ENCODE measurements around the gene PTPRN2. TPM values are rescaled to one million over a fixed set of nuclear protein-coding genes. Genes with fewer than 3 reads are reported as not detected.

The PTPRN2 gene
- total and polyA plus RNA-seq, 2 donors, result 1.7 to 1.9 TPM

DNA sequence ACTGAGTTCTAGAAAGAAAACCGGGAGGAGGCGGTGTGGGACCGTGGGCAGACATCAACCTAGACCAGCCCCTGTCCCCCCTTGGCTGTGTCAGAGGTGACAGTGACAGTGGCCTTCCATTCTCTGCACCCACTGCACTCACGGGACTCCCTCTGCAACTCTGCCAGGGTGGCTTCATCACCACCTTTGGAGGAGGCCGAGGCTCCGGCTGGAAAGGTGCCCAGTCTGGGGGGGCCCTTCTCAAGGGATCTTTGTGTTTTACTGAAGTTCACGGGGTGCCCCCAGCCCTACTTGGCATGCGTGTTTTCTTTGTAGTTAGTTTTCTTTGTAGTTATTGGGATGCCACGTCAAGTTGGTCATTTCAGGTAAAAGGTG lies 833.2 kb downstream of the PTPRN2 start:
- 97% methylated on average over 9 of the region's 9 CpGs for WGBS
- H3K36me3 ChIP-seq (ENCODE audit: control insufficient read depth in 2 of 2, insufficient read depth in 2 of 2, low read length in 1 of 2), result no peaks in the 10 kb centered on the region

DNA sequence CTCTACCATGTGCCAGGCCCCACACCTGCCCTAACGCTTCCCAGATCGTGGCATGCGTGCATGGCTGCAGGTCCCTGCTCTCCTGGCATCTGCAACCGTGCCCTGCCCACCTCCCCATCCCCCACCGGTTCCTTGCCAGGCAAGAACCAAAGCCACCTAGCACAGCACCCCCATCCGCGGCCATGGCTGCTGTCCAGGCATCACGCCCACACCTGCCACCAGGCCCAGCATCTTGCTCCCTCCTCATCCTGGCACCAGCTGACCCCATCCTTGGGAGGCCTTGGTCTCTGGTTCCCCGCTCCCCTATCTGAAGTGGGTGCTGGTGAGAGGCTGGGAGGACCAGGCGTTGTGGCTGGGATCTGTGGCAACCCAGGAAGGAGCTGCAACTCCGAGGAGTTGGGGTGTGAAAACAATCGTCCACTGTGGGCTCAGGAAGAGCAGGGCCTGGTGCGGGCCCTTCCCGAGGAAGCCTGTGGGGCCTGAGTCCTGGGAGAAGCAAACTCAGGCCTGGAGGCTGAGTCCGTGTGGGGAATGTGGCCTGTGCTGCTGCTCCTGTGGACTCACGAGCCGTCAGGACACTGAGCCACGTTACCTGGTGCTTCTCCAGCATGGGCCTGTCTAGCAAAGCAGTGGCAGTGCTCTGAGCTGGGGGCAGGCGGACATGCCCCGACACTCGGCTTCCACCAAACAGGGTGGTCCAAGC lies 833.8 kb downstream of the PTPRN2 start:
- Histone ChIP-seq H3K36me3 (ENCODE audit: control insufficient read depth in 2 of 2, insufficient read depth in 2 of 2, low read length in 1 of 2) (no peaks in the 10 kb centered on the region), H3K4me1 (ENCODE audit: control insufficient read depth in 2 of 2, insufficient read depth in 2 of 2, low read length in 2 of 2) (no peaks in the 10 kb centered on the region), H3K4me3 (ENCODE audit: low read length in 2 of 2) (no peak overlapping the region), H3K27ac (ENCODE audit: low read depth in 1 of 2, low read length in 1 of 2) (no peak overlapping the region), H3K9me3 (ENCODE audit: control insufficient read depth in 2 of 2, insufficient read depth in 1 of 2, low read length in 1 of 2) (no peaks in the 10 kb centered on the region), H3K27me3 (ENCODE audit: control insufficient read depth in 2 of 2, insufficient read depth in 1 of 2, low read length in 1 of 2) (no peaks in the 10 kb centered on the region)
- no peak for DNase-seq (ENCODE audit: low read depth in 6 of 9, low spot score in 9 of 9)
- 92% methylated on average over 21 of the region's 21 CpGs for WGBS

More for the DNA sequence above, 833.2 kb downstream of the PTPRN2 start:
- Histone ChIP-seq H3K27ac (ENCODE audit: low read depth in 1 of 2, low read length in 1 of 2) (no peak overlapping the region), H3K27me3 (ENCODE audit: control insufficient read depth in 2 of 2, insufficient read depth in 1 of 2, low read length in 1 of 2) (peaks cover 0 to 2% of the 10 kb centered on the region in 2 donors), H3K9me3 (ENCODE audit: control insufficient read depth in 2 of 2, insufficient read depth in 1 of 2, low read length in 1 of 2) (no peaks in the 10 kb centered on the region), H3K4me3 (ENCODE audit: low read length in 2 of 2) (no peak overlapping the region), H3K4me1 (ENCODE audit: control insufficient read depth in 2 of 2, insufficient read depth in 2 of 2, low read length in 2 of 2) (no peaks in the 10 kb centered on the region)
- no peak for DNase-seq (ENCODE audit: low read depth in 6 of 9, low spot score in 9 of 9)

GRCh38 chr7:157752832-157753291 lies 834.8 kb downstream of the PTPRN2 start:
- 90% methylated on average over 18 of the region's 18 CpGs for whole genome bisulfite sequencing
- DNase-seq (ENCODE audit: low read depth in 6 of 9, low spot score in 9 of 9), result no peak
- H3K4me3 ChIP-seq (ENCODE audit: low read length in 2 of 2), result no peak overlapping the region
- no peaks in the 10 kb centered on the region for H3K36me3 ChIP-seq (ENCODE audit: control insufficient read depth in 2 of 2, insufficient read depth in 2 of 2, low read length in 1 of 2)
- no peak overlapping the region for H3K27ac ChIP-seq (ENCODE audit: low read depth in 1 of 2, low read length in 1 of 2)
- no peaks in the 10 kb centered on the region for H3K9me3 ChIP-seq (ENCODE audit: control insufficient read depth in 2 of 2, insufficient read depth in 1 of 2, low read length in 1 of 2)
- H3K4me1 ChIP-seq (ENCODE audit: control insufficient read depth in 2 of 2, insufficient read depth in 2 of 2, low read length in 2 of 2), result no peaks in the 10 kb centered on the region
- no peaks in the 10 kb centered on the region for H3K27me3 ChIP-seq (ENCODE audit: control insufficient read depth in 2 of 2, insufficient read depth in 1 of 2, low read length in 1 of 2)

- H3K9me3 ChIP-seq (ENCODE audit: control insufficient read depth in 2 of 2, insufficient read depth in 1 of 2, low read length in 1 of 2), result no peaks in the 10 kb centered on the region
- WGBS, result 95% methylated on average over 27 of the region's 27 CpGs
Measured at GRCh38 chr7:157751951-157752673, 835.5 kb downstream of the PTPRN2 start.

GRCh38 chr7:157751406-157751805 lies 836.2 kb downstream of the PTPRN2 start:
- Histone ChIP-seq H3K36me3 (ENCODE audit: control insufficient read depth in 2 of 2, insufficient read depth in 2 of 2, low read length in 1 of 2) (no peaks in the 10 kb centered on the region), H3K27ac (ENCODE audit: low read depth in 1 of 2, low read length in 1 of 2) (no peak overlapping the region), H3K4me1 (ENCODE audit: control insufficient read depth in 2 of 2, insufficient read depth in 2 of 2, low read length in 2 of 2) (no peaks in the 10 kb centered on the region), H3K27me3 (ENCODE audit: control insufficient read depth in 2 of 2, insufficient read depth in 1 of 2, low read length in 1 of 2) (no peaks in the 10 kb centered on the region), H3K4me3 (ENCODE audit: low read length in 2 of 2) (no peak overlapping the region), H3K9me3 (ENCODE audit: control insufficient read depth in 2 of 2, insufficient read depth in 1 of 2, low read length in 1 of 2) (no peaks in the 10 kb centered on the region)
- DNase-seq (ENCODE audit: low read depth in 6 of 9, low spot score in 9 of 9), result no peak
- 90% methylated on average over 22 of the region's 22 CpGs for WGBS

More at GRCh38 chr7:157751951-157752673, 835.5 kb downstream of the PTPRN2 start:
- Histone ChIP-seq H3K4me3 (ENCODE audit: low read length in 2 of 2) (no peak overlapping the region), H3K4me1 (ENCODE audit: control insufficient read depth in 2 of 2, insufficient read depth in 2 of 2, low read length in 2 of 2) (no peaks in the 10 kb centered on the region), H3K27me3 (ENCODE audit: control insufficient read depth in 2 of 2, insufficient read depth in 1 of 2, low read length in 1 of 2) (no peaks in the 10 kb centered on the region), H3K27ac (ENCODE audit: low read depth in 1 of 2, low read length in 1 of 2) (no peak overlapping the region), H3K36me3 (ENCODE audit: control insufficient read depth in 2 of 2, insufficient read depth in 2 of 2, low read length in 1 of 2) (no peaks in the 10 kb centered on the region)
- no peak for DNase-seq (ENCODE audit: low read depth in 6 of 9, low spot score in 9 of 9)

DNA sequence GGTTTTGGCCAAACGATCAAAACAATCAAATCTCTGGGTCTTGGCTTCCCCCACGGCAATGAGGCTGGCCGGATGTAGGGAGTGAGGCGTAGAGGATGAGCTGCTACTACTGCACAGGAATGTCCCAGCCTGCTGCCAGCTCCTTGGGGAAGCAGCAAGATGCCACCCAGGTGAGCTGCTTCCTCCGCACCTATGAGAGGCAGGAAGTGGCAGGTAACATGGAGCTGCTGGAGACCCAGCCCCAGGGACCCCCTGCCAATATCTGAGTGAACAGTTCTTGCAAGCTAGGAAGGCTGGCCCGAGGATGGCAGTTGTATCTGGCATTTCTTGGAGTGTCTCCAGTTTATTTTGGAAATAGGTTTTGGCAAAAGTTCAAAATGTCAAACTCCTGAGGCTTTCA lies 837.3 kb downstream of the PTPRN2 start:
- Histone ChIP-seq H3K27me3 (ENCODE audit: control insufficient read depth in 2 of 2, insufficient read depth in 1 of 2, low read length in 1 of 2) (no peaks in the 10 kb centered on the region), H3K36me3 (ENCODE audit: control insufficient read depth in 2 of 2, insufficient read depth in 2 of 2, low read length in 1 of 2) (no peaks in the 10 kb centered on the region), H3K9me3 (ENCODE audit: control insufficient read depth in 2 of 2, insufficient read depth in 1 of 2, low read length in 1 of 2) (no peaks in the 10 kb centered on the region), H3K4me3 (ENCODE audit: low read length in 2 of 2) (no peak overlapping the region), H3K27ac (ENCODE audit: low read depth in 1 of 2, low read length in 1 of 2) (no peak overlapping the region), H3K4me1 (ENCODE audit: control insufficient read depth in 2 of 2, insufficient read depth in 2 of 2, low read length in 2 of 2) (no peaks in the 10 kb centered on the region)
- 86% methylated on average over 6 of the region's 6 CpGs for WGBS
- DNase-seq (ENCODE audit: low read depth in 6 of 9, low spot score in 9 of 9), result no peak

- Histone ChIP-seq H3K27ac (ENCODE audit: low read depth in 1 of 2, low read length in 1 of 2) (no peak overlapping the region), H3K4me1 (ENCODE audit: control insufficient read depth in 2 of 2, insufficient read depth in 2 of 2, low read length in 2 of 2) (no peaks in the 10 kb centered on the region), H3K27me3 (ENCODE audit: control insufficient read depth in 2 of 2, insufficient read depth in 1 of 2, low read length in 1 of 2) (peaks cover 0 to 3% of the 10 kb centered on the region in 2 donors), H3K36me3 (ENCODE audit: control insufficient read depth in 2 of 2, insufficient read depth in 2 of 2, low read length in 1 of 2) (no peaks in the 10 kb centered on the region), H3K4me3 (ENCODE audit: low read length in 2 of 2) (no peak overlapping the region), H3K9me3 (ENCODE audit: control insufficient read depth in 2 of 2, insufficient read depth in 1 of 2, low read length in 1 of 2) (no peaks in the 10 kb centered on the region)
- DNase-seq (ENCODE audit: low read depth in 6 of 9, low spot score in 9 of 9), result no peak
- WGBS, result 96% methylated on average over 25 of the region's 25 CpGs
Measured at GRCh38 chr7:157745721-157746709, 841.6 kb downstream of the PTPRN2 start.

DNA sequence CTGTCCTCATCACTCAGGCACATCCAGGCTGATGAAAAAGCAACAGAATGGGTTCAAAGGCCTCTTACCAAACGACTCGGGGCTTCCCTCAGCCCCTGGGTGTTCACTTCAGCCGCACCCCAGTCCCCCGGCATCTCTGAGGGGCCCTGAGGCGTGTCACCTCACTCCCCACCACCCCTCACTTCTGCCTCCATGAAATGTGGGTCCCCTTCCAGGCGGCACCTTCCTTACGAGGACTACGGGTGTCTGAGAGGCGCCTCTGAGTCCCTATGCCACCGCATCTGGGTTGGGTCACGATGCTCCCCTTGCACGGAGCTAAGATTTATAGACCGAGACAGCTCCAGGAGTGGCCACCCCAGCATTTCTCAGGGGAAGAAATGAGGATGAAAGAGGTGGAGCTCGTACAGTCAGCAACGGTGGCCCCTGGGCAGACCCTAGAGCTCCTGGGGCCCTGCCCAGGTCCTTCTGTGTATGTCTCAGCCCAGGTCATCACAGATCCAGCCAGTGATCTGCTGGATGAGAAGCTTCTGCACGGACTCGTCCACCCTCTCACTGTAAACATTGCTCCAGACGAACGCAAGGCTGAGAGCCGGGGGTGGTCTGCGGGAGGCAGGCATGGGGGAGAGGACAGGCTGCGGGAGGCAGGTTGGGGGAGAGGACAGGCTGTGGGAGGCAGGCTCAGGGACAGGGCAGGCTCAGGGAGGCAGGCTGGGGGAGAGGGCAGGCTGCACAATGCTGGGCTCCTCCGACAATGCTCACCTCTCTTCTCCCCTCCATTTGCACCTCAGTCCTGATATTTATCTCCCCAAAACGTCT lies 842.6 kb downstream of the PTPRN2 start:
- H3K36me3 ChIP-seq (ENCODE audit: control insufficient read depth in 2 of 2, insufficient read depth in 2 of 2, low read length in 1 of 2), result no peaks in the 10 kb centered on the region
- no peak overlapping the region for H3K4me3 ChIP-seq (ENCODE audit: low read length in 2 of 2)
- no peak overlapping the region for H3K27ac ChIP-seq (ENCODE audit: low read depth in 1 of 2, low read length in 1 of 2)
- H3K4me1 ChIP-seq (ENCODE audit: control insufficient read depth in 2 of 2, insufficient read depth in 2 of 2, low read length in 2 of 2), result no peaks in the 10 kb centered on the region
- no peaks in the 10 kb centered on the region for H3K9me3 ChIP-seq (ENCODE audit: control insufficient read depth in 2 of 2, insufficient read depth in 1 of 2, low read length in 1 of 2)
- DNase-seq (ENCODE audit: low read depth in 6 of 9, low spot score in 9 of 9), result no peak
- peaks cover 0 to 6% of the 10 kb centered on the region in 2 donors for H3K27me3 ChIP-seq (ENCODE audit: control insufficient read depth in 2 of 2, insufficient read depth in 1 of 2, low read length in 1 of 2)
- WGBS, result 89% methylated on average over 24 of the region's 24 CpGs

Measured in thymus (tissue), 11 donors.